ENCODE data around the gene TNFRSF1A.

Gene TNFRSF1A

GRCh38 chr12:6323340-6323994, 18.4 kb downstream of the TNFRSF1A start:
- peak; percentile 92 for DNase-seq

DNA sequence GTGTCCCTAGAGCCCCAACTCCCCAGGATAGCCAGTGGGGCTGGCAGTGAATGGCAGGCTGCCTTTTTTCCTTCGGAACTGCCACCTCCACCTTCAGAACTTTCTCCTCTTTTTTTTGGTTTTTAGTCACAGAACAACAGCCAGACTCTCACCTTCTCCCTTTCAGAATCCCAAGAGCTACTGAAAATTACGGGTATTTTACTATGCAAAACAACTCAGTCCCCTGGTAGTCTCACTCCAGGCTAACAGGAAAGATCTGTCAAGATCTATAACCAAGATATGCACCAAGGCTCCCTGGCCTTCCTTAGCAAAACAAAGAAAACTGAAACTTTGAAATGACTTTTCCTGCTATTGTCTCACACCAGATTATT, 18.9 kb downstream of the TNFRSF1A start:
- DNase-seq, result no peak

DNA sequence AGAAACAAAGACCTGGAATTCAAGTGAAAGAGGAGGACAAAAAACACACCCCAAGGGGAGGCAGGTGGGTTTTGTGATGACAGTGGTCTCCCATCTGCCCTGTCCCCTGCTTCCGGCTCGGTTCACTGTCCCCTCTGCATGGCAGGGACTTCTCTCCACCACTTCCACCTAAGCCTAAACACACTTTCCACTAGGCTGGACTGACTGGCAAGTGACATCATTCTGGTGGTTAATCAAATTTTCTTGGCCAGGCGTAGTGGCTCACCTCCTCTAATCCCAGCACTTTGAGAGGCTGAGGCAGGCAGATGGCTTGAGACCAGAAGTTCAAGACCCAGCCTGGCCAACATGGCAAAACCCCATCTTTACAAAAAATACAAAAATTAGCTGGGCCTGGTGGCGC, 19.5 kb downstream of the TNFRSF1A start:
- DNase-seq, result peak; percentile 46

DNA sequence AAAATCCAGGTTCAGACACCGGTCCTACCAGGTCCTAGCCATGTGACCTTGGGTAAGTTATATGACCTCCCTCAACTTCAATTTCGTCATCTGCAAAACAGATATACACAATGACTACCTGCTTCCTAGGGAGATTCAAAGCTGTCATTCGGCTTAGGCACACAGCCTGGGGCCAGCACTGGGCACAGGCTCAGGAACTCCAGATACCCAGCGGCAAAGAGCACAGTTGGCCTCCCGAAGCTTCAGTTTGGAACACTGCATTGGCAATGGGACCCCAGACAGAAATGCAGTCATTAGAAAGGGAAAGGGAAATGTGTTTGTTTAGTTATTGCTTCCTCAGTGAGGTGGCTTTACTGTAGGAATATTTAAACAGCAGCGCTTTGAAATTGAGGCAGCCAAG, 20.0 kb downstream of the TNFRSF1A start:
- peak; percentile 78 for DNase-seq

DNA sequence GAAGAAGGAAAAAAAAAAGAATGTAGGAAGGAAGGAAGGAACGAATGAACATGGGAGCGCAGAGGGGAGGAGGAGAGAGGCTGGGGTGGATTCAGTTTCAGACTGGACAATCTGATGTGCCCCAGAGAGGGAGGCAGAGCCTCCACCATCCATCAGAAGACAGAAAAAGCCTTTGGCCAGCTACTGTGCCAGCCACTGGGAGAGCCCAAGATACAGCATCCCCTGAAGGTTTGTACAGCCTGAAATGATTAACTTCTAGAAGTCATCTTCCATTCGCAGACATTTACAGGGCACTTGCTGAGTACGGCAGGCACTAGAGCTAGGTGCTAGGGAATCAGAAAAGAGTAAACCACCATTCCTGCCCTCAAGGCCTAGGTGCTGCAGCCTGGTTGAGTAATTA, 22.4 kb downstream of the TNFRSF1A start:
- no peak for DNase-seq

GRCh38 chr12:6318440-6318879, 23.4 kb downstream of the TNFRSF1A start:
- DNase-seq, result no peak

DNA sequence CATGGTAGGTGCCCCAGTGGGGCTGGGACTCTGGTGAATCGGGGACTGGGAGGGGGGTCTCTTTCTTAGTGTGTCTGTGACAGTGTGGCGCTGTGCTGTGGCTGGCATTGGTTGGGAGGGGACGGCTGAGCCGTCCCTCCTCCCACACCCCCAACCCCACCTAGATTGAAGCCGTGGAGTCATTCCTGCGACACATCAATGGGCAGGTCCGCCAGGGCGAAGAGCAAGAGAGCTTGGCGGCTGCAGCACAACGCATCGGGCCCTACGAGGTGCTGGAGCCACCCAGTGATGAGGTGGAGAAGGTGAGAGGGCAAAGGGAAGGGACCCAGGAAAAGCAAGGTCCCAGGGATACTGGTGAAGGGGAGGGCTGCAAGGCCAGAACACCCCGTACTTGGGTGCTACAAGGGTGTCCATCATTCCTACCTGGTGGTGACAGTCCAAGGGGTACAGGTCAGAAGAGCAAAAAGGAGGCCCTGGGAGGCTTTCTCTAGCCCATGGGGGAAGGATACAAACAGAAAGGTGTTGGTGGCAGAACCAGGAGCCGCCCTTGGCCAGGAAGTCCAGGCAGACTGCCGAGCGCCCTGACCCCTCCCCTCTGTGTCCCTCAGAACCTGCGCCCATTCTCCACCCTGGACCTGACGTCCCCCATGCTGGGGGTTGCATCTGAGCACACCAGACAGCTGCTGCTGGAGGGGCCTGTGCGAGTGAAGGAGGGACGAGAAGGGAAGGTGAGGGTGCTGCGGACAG, 24.0 kb downstream of the TNFRSF1A start:
- no peak for DNase-seq

GRCh38 chr12:6316921-6317692, 24.8 kb downstream of the TNFRSF1A start:
- no peak for DNase-seq

DNA sequence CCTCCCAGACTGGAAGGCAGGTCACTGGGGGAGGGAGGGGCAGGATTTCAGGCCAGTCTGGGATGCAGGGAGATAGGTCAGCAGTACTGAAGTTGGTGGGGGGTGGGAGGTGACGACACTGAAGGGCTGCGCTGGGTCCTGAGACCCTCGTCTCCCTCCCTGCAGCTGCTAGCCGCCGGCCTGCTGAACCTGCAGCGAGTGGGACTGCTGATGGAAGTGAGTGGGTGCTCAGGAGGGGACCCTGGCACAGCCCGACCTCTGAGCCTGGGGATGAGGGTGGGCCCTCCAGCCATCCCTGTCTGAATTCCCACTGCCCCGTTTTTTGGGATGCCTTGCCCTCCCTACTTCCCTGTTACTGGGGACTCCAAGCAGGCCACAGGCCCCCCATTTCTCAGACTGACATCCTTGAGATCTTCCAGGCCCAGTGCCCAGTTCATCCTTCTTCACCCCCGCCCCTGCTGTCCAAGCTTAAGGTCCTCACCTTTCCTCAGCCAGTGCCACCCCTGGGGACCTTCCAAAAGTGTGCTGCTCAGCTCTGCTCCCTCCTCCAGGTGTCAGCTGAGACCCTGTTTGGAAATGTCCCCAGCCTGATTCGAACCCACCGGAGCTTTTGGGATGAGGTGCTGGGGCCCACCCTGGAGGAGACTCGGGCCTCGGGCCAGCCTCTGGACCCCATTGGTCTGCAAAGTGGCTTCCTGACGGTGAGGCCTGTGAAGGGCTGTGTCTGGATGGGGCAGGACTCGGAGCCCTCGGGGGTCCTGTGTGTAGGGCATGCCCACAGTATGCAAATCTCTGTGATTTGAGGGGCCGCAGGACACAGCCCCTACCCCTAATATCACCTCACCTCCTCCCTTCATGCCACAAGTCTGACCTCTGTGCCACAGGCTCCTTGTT, 25.9 kb downstream of the TNFRSF1A start:
- DNase-seq, result no peak

DNA sequence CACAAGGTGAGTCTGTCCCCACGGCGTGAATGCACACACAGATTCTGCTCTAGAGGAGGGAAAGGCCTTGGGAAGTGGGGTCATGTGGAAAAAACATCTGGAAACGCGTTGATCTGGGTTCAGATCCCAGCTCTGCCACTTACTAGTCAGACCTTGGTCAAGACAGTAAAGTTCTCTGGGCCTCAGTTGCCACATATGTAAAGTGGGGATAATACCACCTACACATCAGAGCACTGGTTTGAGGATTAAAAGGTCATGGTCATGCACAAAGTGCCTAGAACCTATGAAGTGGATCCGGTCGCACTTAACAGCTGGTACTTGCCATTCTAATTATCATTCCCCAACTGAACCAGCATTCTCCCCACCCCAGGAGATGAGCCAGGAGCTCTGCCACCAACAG, 26.7 kb downstream of the TNFRSF1A start:
- no peak for DNase-seq

GRCh38 chr12:6314776-6315175, 27.1 kb downstream of the TNFRSF1A start:
- no peak for DNase-seq

- DNase-seq, result no peak
Observed at GRCh38 chr12:6313326-6313940, 28.4 kb downstream of the TNFRSF1A start.

DNA sequence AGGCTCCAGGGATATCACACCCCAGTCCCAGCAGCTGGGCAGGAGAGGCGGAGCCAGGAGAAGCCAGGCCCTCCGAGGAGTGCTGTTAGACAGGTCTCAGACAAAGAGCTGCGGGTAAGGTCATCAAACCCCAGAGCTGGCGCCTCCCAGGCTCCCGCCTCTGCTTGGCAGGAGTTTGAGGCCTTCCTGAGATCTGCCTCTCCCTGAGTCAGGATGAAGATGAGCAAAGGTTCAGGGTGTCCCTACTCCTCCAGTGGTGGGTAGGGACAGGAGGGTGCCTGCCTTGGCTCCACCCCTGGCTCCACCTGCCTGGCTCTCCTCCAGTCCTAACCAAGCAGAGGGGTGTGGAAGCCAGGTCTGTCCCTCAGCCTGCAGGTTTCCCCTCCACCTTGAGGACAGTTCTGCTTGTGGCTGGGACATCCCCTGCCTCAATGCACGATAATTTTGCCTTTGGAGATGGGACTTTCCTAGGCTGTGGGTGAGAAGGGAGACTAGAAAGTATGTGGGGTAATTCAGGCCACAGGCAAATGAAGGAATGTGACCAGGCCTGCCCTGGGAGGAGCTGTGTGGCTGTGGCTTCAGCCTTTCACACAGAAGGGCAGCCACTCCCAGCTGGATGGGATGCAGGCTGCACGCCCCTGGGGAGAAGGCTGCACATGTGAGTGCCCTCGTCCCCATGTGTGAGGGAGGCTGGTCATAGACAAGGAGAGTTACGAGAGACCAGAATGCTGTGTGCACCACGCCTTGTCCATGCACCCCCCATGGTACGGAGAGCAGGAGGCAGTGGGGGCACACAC, 29.1 kb downstream of the TNFRSF1A start:
- DNase-seq, result peak; percentile 59

DNA sequence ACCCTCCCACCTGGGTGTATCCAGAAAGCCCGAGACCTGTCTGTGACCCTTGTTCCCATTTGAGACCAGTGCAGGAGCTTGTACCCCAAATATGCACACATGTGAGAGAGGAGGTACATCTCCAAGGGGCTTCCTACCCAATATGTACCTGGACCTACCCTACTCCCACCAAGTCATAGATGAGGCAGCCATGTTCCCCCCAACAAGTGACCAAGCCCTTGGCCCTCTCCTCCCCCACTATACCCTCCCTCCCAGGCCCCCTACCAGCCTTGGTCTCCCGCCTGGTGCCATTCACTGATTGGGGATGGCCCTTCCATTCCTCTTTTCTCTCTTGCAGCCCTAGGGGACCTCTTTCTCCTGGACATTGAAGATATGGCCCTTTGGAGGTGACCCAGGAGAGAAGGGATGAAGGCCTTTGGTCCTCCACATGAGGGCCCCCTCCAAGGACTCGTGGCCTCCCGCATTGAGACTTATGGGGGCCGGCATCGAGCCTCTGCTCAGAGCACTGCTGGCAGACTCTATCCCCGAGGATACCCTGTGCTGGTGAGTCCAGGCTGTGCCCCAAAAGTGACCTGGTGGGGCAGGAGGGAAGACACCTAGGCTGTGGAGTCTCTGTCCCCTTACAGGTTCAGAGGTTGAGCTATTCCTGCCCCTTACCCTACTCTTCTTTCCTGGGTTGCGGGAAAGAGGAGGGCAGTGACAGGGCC, 29.9 kb downstream of the TNFRSF1A start:
- no peak for DNase-seq

DNA sequence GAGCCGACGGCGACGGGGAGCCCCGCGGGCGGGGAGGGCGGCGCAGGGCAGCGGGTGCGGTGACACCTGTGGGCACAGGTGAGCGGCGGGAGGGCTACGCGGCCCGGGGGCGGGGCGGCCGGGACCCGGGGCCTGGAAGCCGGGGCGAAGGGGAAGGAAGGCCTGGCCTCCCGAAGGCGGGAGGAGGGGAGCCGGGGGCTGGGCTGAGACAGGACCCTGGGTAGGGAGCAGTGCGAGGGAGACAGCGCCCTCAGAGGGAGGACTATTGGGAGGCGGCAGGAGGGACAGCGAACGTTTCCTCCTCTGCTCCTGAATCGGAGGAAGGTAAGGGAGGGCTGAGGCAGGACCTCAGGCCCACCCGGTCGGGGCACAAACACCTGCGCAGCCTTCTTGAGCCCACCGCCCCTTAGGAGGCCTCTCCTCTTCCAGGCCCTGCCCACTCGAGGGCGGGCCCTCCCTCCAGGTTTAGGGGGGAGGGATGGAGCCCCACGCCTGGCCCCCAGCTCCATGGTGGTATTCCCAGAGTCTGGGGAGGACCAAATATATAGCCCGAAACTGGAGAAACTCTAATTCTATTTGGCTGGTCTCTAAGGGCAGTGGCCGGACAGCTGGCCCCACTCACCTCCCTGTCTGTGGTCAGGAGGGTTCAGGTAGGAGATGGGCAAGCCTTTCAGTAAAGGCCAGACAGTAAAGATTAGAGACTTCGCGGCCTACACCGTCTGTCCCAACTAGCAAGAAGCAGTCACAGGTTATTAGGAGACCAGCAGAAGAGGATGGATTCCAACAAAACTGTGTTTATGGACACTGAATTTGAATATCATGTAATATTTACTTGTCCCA, 30.9 kb downstream of the TNFRSF1A start:
- no peak for DNase-seq

GRCh38 chr12:6307529-6307928, 34.3 kb downstream of the TNFRSF1A start:
- no peak for DNase-seq

DNA sequence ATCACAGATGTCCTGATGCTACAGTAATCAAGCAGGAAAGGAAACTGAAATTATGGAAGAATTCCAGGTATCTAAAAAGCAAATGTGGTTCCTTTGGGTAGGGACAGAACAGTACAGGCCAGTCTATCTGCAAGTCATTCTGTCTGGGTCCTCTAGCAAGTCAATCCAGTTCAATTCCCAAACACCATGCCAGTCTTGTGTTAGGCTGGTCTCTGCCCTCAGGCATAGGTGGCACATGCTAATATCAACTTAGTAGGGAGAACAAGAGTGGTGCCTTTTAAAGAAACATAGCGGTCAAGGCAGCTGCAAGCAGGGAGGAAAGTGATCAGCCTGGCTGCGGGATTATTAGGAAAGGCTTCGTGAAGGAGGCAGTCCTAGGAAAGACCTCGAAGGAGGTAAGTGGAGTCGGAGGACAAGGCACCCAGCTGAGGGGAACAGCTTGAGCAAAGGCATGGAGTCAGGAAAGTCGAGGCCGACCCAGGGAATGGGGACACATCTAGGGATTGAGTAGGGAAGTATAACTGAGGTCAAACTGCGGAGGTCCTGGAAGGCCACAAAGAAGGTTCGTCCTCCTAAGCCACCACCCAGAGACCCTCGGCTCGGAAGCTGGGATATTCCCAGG, 35.2 kb downstream of the TNFRSF1A start:
- DNase-seq, result no peak

- no peak for DNase-seq
Observed at GRCh38 chr12:6306151-6306550, 35.7 kb downstream of the TNFRSF1A start.

- DNase-seq, result no peak
Observed at GRCh38 chr12:6303071-6303470, 38.8 kb downstream of the TNFRSF1A start.
